HG03066 (cell line): ENCODE data around the gene MRE11.
"Not testable (repeated sequence)": the region's sequence is repeated elsewhere in the genome, so short reads cannot be mapped to it uniquely, and the experiment has no call there.

ENCODE experiments used
- ATAC-seq: cut with Tn5 transposase; IDR thresholded peaks from one replicate; pipeline ENCODE4 v1.9.1; 2021; ENCODE audit warnings: low read depth; ENCODE audit not compliant: unreplicated experiment

MRE11 gene

DNA sequence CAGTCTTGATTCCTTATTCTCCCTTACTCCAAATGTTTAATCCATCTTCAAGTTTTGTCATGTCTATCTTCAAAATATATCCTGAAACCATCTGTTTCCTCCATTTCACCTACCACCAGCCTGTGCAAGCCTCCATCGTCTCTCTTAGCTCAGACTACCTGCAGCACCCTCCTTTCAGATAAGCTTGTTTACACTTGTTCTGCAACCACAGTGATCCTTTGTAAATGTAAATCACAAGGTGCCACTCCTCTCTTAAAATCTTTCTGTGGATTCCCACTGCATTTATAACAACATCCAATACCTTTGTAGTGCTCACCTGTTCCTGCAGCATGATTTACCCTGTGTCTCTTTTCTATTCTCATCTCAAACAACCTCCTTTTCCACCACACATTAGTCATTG, 60.6 kb downstream of the MRE11 start:
- no peak for ATAC-seq

DNA sequence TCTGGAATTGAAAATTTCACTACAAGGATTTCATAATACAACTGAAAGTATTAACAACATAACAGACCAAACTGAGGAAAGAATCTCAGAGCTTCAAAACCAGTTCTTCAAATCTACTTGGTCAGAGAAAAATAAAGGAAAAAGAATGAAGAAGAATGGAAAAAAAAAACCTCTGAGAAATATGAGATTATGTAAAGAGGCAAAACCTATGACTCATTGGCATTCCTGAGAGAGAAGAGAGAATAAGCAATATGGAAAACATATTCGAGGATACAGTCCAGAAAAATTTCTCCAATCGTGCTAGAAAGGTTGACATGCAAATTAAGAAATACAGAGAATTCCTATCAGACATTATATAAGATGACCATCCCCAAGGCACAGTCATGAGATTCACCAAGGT, 69.0 kb downstream of the MRE11 start:
- ATAC-seq: no peak

DNA sequence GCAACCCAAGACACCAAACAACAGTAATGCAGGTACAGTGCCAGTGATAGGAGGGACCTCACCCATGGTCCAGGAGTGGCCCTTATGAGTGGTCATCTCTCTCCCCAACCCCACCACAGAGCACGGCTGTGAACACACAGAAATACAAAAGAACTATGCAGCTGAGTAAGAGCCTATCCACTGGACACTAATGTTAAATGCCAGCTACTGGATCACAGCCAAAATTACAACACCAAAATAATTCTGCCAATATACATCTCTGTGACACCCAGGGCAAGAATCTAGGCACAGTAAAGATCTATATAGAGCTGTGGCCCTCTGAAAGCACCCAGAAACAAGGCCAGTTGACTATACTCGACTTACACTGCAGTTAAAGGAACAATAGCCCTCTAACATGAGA, 69.6 kb downstream of the MRE11 start:
- ATAC-seq: no peak

DNA sequence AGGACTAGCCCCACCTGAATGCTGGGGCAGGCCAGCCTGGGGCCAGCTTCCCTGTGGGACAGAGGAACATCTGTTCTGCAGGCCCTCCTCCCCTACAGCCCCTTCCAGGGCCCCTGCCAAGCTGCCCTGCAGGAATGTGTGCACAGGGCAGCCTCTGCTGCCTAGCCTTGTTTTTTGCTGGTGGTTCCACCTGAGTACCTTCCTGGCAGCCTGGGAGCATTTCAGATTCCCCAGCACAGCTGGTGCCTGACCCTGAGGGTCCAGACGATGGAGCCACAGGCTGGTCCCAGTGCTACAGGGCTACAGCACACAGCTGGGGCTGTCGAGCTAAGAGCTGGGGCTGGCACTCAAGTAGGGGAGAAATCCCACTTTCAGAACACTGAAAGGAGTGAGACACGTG, 70.1 kb downstream of the MRE11 start:
- ATAC-seq: no peak

DNA sequence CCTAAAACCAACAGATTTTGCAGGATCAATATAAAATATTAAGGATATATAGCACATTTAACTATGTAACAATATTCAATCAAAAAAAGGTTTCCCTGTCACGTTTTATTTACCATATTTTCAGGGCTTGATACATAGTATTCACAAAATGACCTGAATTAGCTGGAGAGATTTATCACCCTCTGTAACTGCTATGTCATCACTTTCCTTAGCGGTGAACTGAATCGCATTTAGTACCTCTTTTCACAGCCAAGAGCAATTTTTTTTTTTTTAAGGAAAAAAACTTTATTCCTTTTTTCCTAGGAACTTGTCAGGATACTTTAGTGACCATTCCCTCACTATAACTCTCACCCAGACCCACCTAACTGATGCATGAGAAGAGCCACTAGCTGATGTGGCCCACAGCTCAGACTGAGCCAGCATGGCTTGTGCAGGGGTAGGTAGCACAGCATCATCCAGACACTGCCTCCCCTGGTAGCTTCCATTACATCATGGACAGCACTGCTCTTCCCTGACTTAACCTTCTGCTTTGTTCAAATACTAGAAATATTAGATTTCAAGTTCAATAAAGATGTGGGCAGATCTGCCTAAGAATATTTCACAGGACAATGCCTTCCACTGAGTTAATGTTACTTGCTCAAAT, 75.4 kb downstream of the MRE11 start:
- no peak for ATAC-seq

DNA sequence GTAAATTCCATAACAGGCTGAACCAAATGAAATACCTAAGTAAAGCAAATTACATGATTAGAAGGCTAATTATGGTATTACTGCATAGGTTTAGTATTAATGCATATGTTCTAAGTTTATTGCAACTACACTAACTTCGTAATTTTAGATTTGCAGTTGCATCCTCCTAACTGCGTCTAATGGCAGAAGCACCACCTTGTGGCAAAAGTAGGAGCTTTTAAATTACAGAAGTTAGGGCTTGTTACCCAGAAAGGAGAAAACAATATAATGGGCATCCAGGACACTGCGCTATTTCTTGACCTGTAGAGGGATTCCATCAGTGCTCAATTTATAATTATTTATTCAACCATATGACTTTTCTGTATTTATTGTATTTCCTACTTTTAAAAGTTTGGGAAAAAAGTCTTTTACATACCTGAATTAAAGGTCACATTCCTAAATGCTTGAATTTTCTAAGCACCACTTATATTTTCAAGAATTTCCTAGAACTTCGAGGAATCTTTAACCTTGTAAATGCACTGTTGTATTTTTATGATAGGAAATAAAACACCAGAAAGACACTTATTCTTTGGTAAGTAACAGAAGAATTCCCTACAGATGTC, 76.2 kb downstream of the MRE11 start:
- ATAC-seq: no peak

DNA sequence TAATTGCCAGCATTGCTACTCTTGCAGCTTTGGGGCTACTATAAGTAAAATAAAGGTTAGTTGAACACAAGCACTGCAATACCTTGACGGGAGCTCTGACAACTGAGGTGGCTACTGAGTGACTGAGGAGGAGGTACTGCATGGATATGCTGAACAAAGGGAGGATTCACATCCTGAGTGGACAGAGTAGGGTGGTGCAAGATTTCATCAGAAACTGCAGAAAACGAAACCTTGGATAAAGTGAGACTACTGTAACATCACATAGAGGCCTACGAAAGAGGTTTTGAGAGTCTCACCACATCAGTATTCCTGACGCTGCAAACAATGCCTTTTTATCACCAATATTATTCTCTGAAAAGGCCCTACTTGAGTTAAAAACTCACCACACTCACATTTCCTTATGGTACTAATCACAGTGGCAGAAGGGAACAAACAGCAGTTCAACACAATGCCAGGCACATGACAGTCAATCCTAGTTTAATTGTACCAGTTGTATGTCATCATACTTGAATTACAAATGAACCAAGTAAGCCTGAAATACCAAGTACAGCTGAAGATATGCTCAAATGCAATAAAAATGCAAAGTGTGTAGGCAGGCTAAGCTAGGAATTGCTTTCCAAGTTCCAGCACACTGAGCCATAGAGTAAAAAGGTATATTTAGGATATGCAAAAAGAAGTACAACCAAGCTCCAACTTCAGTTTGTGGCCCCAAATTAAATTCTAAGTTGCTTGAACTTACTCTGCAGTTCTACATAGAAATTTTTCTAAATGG, 88.4 kb downstream of the MRE11 start:
- ATAC-seq: no peak

DNA sequence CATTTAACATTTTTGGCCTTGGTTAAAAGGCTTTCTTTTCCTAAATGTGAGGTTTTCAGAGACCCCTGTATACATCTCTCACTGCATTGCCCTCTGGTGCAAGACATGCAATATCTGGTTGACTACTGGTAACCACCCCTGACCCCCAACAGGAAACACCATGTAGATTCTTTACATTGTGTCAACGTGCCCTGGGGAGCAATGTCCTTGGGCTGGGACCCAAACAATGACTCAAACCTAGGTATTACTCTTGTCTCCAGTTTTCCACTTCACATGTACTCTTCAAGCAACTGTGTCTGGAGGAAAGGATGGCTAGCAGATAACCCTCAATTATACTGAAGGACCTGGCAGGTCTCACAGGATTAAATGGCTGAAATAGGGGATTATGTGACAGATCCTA, 91.3 kb downstream of the MRE11 start:
- ATAC-seq: no peak

DNA sequence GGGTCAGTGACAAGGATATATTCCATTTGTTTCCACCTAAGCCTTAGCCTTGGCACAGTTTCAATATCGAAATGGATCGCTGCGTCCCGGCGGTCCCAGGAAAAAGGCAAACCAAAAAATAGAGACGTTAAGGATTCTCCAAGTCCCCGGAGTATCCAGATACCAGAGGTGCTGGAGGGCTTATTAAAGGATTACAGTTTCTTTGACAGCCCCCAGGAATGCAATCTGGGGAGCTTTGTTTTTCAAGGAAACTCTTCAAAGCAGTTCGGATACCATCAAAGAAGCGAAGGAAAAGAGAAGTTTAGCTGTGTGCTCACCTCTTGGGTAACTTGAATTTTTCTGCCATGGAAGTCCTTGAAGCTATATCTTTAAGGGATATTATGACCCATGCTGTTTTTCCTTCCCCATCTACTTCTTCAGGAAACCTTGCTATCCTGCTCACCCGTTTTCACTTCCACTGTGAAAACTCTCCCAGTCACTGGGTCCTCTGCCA, 91.8 kb downstream of the MRE11 start:
- no peak for ATAC-seq

DNA sequence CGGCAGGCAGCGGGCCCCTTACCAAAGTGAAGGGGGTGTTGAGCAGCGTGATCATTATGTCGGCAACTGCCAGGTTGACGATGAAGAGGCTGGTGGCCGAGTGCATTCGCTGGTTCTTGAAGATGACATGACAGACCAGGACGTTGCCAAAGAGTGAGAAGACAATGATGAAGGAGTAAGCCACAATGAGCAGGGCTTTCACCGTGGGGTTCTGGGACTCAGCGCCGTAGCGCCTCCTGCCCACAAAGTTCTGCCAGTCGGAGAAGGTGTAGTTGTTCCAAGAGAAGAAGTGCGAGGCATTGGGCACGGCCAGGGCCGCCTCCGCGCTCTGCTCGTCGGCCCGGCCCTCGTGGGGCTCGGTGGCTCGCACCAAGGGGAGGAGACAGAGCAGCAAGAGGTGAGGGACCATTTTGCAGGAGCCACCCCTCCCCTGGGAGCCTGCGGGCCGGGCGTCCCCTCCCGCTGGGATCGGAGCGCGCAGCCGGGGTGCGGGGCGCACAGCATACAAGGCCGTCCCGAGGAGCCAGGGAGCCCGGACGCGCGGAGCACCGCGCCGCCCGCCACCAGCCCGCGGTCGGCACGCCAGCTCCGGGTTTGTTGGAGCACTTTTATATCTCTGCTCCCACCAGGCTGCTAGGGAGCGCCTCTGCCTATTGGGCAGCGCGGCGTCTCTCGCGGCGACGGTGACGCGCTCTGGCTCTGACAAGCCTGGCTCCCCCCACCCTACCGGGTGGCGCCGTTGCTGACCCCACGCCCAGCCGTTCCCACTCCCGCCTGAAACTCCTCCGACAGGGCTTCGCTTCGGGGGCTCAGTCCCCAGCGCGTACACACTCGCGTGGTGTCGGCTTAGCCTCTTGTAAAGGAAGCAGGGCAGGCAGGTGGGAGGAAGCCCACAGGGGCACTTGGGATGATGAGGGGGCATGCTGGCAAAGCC, 92.5 kb downstream of the MRE11 start, which contains the start of gene GPR83:
TSS of gene GPR83 (minus strand) at position 581 of the 934 bp plus-strand sequence. CDS start at position 409, 172 bp downstream.
- no peak for ATAC-seq

DNA sequence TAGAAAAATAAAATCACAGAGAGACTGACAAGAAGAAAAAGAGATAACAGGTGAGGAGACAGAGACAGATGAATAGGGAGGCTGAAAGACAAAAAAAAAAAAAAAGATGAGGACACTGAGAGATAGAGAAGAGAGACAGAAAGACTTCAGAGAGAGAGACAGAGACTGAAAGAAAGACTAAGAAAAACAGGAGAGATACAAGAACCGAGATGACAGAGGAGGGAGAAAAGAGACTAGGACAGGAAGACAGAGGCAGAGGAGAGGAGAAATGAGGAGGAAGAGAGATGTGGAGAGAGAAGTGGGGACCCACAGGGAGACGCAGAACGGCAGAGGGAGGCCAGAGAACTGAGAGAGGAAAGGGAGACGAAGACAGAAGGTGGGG, 93.2 kb downstream of the MRE11 start:
- ATAC-seq: no peak

DNA sequence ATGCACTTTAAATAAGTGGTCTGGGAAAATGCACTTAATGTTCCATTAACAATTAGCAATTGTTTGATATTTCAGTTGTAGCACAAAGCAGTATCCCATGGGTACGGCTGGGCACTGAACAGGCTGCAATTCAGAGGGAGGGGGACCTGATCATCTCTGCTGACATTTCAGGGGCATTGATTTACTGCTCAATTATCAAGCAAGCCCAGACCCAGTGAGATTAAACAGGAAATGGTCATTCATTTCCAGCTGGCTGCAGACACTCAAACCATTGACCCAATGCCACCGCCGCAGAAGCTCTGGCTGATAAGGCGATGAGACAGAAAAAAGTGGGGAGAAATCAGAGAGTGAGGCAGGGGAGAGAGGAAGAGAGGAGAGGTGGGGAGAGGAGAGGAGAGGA, 93.6 kb downstream of the MRE11 start:
- ATAC-seq: no peak

DNA sequence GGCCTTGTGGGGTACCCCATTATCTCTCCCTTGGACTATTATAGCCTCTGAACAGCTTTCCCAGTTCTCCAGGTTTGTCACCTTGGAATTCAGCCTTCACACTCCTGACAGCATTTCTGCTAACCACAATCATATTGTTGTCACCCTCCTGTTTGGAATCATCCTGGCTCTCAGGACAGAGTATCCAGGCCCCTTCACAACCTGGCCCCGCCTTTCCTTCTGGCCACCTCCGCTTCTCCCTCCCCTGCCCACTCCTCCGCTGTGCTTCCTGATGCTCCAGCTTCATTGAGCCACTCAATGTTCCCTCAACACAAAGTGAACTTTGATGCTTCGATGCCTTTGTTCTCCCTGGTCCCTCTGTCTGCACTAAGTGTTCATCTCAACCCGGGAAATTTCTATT, 95.5 kb downstream of the MRE11 start:
- no peak for ATAC-seq

DNA sequence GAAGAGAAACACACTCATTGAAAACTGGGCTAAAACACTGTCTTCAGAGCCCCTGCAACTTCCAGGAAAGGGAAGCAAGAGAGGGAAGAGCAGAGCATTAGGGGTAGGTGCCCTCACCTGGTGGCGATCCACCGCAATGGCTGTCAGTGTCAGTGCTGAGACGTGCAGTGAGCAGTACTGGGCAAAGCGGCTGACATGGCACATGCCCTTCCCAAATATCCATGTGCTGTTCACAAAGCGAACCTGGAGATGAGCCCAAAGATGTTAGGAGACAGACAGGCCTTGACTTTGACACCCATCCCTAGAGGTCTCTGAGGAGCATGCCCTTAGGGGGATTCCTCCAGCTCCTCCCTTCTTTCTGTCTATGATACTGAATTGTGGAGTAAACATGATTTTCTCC, 97.4 kb downstream of the MRE11 start:
- no peak for ATAC-seq

DNA sequence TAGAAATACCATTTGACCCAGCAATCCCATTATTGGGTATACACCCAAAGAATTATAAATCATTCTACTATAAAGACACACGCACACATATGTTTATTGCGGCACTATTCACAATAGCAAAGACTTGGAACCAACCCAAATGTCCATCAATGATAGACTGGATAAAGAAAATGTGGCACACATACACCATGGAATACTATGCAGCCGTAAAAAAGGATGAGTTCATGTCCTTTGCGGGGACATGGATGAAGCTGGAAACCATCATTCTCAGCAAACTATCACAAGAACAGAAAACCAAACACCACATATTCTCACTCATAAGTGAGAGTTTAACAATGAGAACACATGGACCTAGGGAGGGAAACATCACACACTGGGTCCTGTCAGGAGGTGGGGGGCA, 101.7 kb downstream of the MRE11 start:
- not testable (repeated sequence) for ATAC-seq

DNA sequence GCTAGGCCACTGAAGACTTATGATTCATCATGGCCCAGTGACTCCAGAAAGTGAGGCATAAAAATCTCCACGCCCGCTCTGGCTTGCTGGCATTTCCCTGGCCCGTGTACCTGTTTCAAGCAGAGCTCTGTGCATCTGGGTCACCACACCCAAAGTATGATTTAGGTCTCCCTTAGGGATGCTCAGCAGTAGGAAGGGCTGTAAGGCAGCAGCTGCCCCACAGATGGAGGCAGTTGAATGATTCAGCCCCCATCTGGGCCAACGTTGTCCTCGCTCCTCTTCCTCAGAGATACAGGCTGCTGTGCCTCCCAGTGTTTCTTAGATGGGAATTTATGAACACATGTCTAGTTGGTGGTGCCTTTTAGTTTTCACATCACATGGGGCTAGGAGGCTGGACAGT, 114.0 kb downstream of the MRE11 start:
- no peak for ATAC-seq

DNA sequence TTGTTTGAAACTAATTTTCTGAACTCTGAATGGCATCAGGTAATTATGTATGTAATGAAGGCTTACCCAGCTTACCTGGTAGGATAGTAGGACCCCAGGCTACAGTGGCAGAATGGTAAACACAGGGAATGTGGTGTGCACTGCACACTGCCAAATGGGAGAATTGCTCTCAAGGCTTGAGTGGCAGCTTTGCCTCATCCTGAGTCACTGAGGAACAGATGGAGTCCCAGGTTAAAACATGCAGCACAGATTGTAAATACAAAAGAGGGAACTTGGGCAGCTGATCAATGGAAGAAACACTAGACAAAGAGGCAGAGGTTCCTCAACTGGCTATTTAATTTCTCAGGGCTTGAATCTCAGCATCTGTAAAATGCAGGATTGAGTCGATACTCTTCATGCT, 116.8 kb downstream of the MRE11 start:
- ATAC-seq: no peak

DNA sequence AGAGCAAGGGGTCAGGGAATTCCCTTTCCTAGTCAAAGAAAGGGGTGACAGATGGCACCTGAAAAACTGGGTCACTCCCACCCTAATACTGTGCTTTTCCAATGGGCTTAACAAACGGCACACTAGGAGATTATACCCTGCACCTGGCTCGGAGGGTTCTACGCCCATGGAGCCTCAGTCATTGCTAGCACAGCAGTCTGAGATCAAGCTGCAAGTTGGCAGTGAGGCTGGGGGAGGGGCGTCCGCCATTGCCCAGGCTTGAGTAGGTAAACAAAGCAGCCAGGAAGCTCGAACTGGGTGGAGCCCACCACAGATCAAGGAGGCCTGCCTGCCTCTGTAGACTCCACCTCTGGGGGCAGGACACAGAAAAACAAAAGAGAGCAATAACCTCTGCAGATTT, 123.1 kb downstream of the MRE11 start:
- ATAC-seq: not testable (repeated sequence)
